PFSK-1 (cell line): Measurements from ENCODE around the gene SMIM7.

Experiments
- FOXP2 ChIP-seq: optimal IDR thresholded peaks from 2 replicates; pipeline ENCODE3; 2011; ENCODE audit warnings: borderline replicate concordance, control low read depth, inconsistent platforms; ENCODE audit not compliant: insufficient read depth; ENCODE audit errors: extremely low read length, extremely low read depth
- POLR2AphosphoS5 ChIP-seq: IDR thresholded peaks from 2 replicates; pipeline ENCODE4 v1.6.1; 2012; ENCODE audit warnings: low read depth, mild to moderate bottlenecking, control low read depth, low read length, moderate library complexity
- SIN3A ChIP-seq: IDR thresholded peaks from 2 replicates; pipeline ENCODE4 v1.6.1; 2012; ENCODE audit warnings: mild to moderate bottlenecking, low read length, moderate library complexity, borderline replicate concordance; ENCODE audit not compliant: insufficient read depth
- TAF1 ChIP-seq: IDR thresholded peaks from 2 replicates; pipeline ENCODE4 v1.6.1; 2012; ENCODE audit warnings: low read length, control low read depth, borderline replicate concordance; ENCODE audit not compliant: insufficient read depth
- TF ChIP-seq, protein P1 (sequence below), 2 experiments: IDR thresholded peaks; 2 replicates each; pipeline versions ENCODE4 v1.6.1 to v1.8.0; 2011 to 2012; ENCODE audit warnings: low read depth in 2 of 2, low read length in 2 of 2, control low read depth in 1 of 2, inconsistent platforms in 1 of 2, mild to moderate bottlenecking in 1 of 2, moderate library complexity in 1 of 2; ENCODE audit not compliant: insufficient read depth in 1 of 2

The SMIM7 gene

DNA sequence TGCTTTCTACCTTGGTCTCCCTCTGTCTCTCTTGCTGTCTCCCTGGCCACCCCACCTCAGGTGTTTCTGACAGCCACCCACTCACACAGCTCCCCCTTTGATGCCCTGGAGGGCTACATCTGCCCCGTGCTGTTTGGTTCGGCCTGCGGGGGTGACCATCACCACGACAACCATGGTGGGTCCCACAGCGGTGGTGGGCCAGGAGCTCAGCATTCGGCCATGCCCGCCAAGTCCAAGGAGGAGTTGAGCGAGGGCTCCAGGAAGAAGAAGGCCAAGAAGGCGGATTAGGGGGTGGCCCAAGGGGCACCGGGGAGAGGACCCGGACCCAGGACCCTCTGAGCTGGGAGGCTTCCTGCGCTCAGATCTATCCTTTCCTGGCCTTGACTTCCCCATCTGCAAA lies 28.1 kb upstream of the SMIM7 start:
- TF ChIP-seq POLR2AphosphoS5, result no peak

GRCh38 chr19:16684216-16684615 lies 24.3 kb upstream of the SMIM7 start:
- TF ChIP-seq TAF1 (no peak), FOXP2 (no peak), POLR2AphosphoS5 (no peak)

- TF ChIP-seq SIN3A (no peak), POLR2AphosphoS5 (no peak), FOXP2 (no peak), TAF1 (no peak)
- TF ChIP-seq, protein P1, sequence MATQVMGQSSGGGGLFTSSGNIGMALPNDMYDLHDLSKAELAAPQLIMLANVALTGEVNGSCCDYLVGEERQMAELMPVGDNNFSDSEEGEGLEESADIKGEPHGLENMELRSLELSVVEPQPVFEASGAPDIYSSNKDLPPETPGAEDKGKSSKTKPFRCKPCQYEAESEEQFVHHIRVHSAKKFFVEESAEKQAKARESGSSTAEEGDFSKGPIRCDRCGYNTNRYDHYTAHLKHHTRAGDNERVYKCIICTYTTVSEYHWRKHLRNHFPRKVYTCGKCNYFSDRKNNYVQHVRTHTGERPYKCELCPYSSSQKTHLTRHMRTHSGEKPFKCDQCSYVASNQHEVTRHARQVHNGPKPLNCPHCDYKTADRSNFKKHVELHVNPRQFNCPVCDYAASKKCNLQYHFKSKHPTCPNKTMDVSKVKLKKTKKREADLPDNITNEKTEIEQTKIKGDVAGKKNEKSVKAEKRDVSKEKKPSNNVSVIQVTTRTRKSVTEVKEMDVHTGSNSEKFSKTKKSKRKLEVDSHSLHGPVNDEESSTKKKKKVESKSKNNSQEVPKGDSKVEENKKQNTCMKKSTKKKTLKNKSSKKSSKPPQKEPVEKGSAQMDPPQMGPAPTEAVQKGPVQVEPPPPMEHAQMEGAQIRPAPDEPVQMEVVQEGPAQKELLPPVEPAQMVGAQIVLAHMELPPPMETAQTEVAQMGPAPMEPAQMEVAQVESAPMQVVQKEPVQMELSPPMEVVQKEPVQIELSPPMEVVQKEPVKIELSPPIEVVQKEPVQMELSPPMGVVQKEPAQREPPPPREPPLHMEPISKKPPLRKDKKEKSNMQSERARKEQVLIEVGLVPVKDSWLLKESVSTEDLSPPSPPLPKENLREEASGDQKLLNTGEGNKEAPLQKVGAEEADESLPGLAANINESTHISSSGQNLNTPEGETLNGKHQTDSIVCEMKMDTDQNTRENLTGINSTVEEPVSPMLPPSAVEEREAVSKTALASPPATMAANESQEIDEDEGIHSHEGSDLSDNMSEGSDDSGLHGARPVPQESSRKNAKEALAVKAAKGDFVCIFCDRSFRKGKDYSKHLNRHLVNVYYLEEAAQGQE (IDR thresholded peaks at IDR 0.05; ENCODE audit: insufficient read depth in 1 of 2, low read depth in 2 of 2, low read length in 2 of 2), result no peak
These were observed 22.6 kb upstream of the SMIM7 start for GRCh38 chr19:16682539-16682938.

DNA sequence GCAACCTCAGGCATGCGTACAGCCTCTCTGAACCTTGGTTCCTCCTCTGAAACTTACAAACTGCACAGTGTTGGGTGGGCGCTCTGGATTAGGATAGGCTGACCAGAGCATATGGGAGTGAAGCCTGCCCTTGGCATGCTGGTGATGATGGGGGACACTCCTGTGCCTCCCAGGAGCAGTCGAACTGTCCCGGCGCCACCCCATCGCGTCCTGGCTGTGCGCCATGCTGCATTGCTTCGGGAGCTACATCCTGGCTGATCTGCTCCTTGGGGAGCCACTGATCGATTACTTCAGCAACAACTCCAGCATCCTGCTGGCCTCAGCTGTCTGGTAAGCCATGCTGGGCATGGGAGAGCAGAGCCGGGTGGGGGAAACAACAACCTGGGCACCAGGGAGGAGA lies 19.9 kb upstream of the SMIM7 start:
- TF ChIP-seq FOXP2, result no peak

GRCh38 chr19:16678498-16678897 lies 18.6 kb upstream of the SMIM7 start:
- TF ChIP-seq POLR2AphosphoS5 (no peak), FOXP2 (no peak), SIN3A (no peak), TAF1 (no peak)
- TF ChIP-seq, protein P1 (IDR thresholded peaks at IDR 0.05; ENCODE audit: insufficient read depth in 1 of 2, low read depth in 2 of 2, low read length in 2 of 2), result no peak

- TF ChIP-seq, protein P1 (IDR thresholded peaks at IDR 0.05; ENCODE audit: insufficient read depth in 1 of 2, low read depth in 2 of 2, low read length in 2 of 2), result no peak
- no peak for TF ChIP-seq TAF1
These were observed 17.1 kb upstream of the SMIM7 start for GRCh38 chr19:16677055-16677454.

- no peak for TF ChIP-seq POLR2AphosphoS5
- TF ChIP-seq SIN3A, result no peak
- TF ChIP-seq FOXP2, result no peak
- no peak for TF ChIP-seq TAF1
- TF ChIP-seq, protein P1 (IDR thresholded peaks at IDR 0.05; ENCODE audit: insufficient read depth in 1 of 2, low read depth in 2 of 2, low read length in 2 of 2), result no peak
These were observed 16.3 kb upstream of the SMIM7 start for GRCh38 chr19:16676101-16676798.
